ENCODE measurements around the gene PCDHA7.
"Not testable (repeated sequence)": the region's sequence is repeated elsewhere in the genome, so short reads cannot be mapped to it uniquely, and the experiment has no call there.

Gene PCDHA7, protein sequence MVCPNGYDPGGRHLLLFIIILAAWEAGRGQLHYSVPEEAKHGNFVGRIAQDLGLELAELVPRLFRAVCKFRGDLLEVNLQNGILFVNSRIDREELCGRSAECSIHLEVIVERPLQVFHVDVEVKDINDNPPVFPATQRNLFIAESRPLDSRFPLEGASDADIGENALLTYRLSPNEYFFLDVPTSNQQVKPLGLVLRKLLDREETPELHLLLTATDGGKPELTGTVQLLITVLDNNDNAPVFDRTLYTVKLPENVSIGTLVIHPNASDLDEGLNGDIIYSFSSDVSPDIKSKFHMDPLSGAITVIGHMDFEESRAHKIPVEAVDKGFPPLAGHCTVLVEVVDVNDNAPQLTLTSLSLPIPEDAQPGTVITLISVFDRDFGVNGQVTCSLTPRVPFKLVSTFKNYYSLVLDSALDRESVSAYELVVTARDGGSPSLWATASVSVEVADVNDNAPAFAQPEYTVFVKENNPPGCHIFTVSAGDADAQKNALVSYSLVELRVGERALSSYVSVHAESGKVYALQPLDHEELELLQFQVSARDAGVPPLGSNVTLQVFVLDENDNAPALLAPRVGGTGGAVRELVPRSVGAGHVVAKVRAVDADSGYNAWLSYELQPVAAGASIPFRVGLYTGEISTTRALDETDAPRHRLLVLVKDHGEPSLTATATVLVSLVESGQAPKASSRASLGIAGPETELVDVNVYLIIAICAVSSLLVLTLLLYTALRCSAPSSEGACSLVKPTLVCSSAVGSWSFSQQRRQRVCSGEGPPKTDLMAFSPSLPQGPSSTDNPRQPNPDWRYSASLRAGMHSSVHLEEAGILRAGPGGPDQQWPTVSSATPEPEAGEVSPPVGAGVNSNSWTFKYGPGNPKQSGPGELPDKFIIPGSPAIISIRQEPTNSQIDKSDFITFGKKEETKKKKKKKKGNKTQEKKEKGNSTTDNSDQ

DNA sequence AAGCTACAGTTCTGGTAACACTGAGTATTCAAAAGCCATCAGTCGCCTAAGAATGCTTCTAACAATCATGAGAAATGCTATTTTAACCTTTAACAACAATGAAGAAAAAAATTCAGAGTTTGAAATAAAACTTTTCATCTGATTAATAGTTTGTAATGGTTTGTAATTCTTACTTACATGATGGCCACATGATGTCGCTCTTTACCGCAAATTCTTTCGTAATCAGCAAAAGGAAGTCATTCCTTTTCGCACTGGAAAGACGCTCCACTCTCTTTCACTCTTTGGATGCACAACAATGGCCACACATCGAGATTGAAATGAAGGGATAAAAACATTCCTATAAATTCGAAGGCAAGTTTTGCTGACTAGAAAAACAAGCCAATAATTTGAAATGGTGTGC, at the start of gene PCDHA7:
Gene PCDHA7, plus strand, starts transcription at position 277 of the 400 bp plus-strand sequence. Its CDS starts 115 bp downstream, at position 392.
- DNase-seq: no peak

DNA sequence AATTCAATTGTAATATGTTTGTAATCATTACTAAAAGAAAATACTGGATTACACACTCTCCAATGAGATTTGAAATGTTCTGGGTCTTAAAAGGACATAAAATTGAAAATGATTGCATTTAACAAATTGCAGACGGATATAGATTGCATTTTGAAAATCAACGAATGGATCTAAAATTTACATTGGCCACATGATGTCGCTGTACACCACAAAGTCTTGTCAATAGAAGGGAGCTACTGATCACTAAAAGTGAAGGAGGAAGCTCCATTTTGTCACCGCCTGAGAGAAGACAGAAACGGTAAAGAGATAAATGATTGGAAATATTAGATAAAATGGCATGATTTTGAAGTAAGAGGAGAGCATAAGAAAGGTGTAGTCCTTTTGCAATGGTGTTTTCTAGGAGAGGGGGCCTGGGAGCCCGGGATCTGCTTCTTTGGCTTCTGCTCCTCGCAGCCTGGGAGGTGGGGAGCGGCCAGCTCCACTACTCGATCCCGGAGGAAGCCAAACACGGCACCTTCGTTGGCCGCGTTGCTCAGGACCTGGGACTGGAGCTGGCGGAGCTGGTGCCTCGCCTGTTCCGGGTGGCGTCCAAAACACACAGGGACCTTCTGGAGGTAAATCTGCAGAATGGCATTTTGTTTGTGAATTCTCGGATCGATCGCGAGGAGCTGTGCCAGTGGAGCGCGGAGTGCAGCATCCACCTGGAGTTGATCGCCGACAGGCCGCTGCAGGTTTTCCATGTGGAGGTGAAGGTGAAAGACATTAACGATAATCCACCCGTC, 48.0 kb upstream of the PCDHA7 start, which contains the start of gene PCDHA1:
Gene PCDHA1, plus strand, starts transcription at position 236 of the 782 bp plus-strand sequence.
- no peak for DNase-seq

DNA sequence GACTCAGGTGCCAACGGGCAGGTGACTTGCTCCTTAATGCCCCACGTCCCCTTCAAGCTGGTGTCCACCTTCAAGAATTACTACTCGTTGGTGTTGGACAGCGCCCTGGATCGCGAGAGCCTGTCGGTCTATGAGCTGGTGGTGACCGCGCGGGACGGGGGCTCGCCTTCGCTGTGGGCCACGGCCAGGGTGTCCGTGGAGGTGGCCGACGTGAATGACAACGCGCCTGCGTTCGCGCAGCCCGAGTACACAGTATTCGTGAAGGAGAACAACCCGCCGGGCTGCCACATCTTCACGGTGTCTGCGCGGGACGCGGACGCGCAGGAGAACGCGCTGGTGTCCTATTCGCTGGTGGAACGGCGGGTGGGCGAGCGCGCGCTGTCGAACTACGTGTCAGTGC, 46.6 kb upstream of the PCDHA7 start:
- not testable (repeated sequence) for DNase-seq

DNA sequence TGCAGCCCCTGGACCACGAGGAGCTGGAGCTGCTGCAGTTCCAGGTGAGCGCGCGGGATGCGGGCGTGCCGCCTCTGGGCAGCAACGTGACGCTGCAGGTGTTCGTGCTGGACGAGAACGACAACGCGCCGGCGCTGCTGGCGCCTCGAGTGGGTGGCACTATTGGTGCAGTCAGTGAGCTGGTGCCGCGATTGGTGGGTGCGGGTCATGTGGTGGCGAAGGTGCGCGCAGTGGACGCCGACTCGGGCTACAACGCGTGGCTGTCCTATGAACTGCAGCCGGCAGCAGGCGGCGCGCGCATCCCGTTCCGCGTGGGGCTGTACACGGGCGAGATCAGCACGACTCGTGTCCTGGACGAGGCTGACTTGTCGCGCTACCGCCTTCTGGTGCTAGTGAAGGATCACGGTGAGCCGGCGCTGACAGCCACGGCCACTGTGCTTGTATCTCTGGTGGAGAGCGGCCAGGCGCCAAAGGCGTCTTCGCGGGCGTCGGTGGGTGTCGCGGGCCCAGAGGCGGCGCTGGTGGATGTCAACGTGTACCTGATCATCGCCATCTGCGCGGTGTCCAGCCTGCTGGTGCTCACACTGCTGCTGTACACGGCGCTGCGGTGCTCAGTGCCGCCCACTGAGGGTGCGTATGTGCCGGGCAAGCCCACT, 46.1 kb upstream of the PCDHA7 start:
- DNase-seq: not testable (repeated sequence)

DNA sequence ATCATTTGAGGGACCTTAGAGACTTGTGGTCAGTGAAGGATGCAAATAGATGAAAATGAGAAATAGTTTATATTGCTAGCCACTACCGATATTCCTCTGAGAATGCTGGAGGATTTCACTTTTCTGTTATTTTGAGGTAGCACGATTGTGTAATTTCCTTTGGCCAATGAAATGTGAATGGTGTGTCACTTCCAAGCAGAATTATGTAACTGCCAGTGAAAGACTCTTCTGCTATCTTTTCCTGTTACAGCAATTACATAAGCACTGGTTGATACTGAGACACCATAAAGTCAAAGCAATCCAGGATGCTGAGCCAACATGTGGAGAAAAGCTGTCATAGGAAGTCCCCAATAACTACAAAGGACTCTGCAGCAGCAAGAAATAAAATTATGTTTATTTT, 43.0 kb upstream of the PCDHA7 start:
- DNase-seq: no peak

DNA sequence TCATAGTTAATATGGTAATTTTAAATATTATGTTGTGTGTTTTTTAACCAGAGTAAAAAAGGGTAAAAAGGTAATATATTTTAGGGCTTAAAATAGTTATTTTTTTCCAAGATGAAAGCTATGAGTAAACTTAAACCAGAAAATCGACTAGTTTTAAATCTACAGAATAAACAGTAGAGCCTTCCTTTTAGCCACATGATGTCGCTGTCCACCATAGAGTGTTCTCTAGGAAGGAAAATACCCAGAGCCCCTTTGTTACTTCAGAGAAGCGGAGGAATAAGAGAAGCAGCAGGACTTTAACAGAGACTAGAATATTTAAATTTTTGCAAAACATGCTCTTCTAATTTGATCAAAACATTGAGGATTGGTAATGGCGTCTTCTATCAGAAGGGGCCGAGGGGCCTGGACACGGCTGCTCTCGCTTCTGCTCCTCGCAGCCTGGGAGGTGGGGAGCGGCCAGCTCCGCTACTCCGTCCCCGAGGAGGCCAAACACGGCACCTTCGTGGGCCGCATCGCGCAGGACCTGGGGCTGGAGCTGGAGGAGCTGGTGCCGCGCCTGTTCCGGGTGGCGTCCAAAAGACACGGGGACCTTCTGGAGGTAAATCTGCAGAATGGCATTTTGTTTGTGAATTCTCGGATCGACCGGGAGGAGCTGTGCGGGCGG, 39.3 kb upstream of the PCDHA7 start, which contains the start of gene PCDHA2:
Gene PCDHA2, plus strand, starts transcription at position 258 of the 664 bp plus-strand sequence.
- peak; percentile 45 for DNase-seq

DNA sequence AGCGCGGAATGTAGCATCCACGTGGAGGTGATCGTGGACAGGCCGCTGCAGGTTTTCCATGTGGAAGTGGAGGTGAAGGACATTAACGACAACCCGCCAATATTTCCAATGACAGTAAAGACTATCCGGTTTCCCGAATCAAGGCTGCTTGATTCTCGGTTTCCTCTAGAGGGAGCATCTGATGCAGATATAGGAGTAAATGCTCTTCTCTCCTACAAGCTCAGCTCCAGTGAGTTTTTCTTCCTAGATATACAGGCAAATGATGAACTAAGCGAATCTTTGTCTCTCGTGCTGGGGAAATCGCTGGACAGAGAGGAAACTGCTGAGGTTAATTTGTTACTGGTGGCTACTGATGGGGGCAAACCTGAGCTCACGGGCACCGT, 38.8 kb upstream of the PCDHA7 start:
- DNase-seq: no peak

DNA sequence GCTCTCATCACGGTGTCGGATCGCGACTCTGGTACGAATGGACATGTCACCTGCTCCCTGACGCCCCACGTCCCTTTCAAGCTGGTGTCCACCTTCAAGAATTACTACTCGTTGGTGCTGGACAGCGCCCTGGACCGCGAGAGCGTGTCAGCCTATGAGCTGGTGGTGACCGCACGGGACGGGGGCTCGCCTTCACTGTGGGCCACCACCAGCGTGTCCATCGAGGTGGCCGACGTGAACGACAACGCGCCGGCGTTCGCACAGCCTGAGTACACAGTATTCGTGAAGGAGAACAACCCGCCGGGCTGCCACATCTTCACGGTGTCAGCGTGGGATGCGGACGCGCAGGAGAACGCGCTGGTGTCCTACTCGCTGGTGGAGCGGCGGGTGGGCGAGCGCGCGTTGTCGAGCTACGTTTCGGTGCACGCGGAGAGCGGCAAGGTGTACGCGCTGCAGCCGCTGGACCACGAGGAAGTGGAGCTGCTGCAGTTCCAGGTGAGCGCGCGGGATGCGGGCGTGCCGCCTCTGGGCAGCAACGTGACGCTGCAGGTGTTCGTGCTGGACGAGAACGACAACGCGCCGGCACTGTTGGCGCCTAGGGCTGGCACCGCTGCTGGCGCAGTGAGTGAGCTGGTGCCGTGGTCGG, 37.9 kb upstream of the PCDHA7 start:
- DNase-seq: not testable (repeated sequence)

DNA sequence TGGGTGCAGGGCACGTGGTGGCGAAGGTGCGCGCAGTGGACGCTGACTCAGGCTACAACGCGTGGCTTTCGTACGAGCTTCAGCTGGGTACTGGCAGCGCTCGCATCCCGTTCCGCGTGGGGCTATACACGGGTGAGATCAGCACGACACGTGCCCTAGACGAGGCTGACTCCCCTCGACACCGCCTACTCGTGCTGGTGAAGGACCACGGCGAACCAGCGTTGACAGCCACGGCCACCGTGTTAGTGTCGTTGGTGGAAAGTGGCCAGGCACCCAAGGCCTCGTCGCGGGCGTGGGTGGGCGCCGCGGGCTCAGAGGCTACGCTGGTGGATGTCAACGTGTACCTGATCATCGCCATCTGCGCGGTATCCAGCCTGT, 37.4 kb upstream of the PCDHA7 start:
- no peak for DNase-seq

DNA sequence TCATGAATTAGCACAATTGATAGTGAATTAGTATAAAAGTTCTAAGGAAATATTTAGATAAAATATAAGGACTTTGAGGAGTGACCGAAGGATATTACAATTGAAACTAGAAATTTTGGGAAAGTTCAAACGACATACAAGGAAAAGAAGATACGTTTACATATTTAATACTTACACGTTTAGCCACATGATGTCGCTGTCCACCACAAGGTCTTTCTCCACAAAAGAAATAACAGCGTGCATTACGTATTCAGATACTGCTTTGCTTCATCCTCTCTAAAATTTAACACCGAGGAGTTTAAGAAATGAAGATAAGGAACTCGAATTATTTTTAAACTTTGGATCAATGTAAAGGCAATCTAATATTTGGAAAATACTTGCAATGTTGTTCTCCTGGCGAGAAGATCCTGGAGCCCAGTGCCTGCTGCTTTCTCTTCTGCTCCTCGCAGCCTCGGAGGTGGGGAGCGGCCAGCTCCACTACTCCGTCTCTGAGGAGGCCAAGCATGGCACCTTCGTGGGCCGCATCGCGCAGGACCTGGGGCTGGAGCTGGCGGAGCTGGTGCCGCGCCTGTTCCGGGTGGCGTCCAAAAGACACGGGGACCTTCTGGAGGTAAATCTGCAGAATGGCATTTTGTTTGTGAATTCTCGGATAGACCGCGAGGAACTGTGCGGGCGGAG, 33.1 kb upstream of the PCDHA7 start, which contains the start of gene PCDHA3:
Gene PCDHA3, plus strand, starts transcription at position 242 of the 678 bp plus-strand sequence.
- DNase-seq: no peak

DNA sequence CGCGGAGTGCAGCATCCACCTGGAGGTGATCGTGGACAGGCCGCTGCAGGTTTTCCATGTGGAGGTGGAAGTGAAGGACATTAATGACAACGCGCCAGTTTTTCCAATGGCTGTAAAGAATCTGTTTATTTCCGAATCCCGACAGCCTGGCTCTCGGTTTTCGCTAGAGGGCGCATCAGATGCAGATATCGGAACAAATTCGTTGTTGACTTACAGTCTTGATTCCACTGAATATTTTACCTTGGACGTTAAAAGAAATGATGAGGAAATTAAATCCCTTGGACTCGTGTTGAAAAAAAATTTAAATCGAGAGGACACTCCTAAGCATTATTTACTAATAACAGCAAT, 32.6 kb upstream of the PCDHA7 start:
- no peak for DNase-seq

DNA sequence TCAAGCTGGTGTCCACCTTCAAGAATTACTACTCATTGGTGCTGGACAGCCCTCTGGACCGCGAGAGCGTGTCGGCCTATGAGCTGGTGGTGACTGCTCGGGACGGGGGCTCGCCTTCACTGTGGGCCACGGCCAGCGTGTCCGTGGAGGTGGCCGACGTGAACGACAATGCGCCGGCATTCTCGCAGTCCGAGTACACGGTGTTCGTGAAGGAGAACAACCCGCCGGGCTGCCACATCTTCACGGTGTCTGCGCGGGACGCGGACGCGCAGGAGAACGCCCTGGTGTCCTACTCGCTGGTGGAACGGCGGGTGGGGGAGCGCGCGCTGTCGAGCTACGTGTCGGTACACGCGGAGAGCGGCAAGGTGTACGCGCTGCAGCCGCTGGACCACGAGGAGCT, 31.7 kb upstream of the PCDHA7 start:
- DNase-seq: not testable (repeated sequence)

DNA sequence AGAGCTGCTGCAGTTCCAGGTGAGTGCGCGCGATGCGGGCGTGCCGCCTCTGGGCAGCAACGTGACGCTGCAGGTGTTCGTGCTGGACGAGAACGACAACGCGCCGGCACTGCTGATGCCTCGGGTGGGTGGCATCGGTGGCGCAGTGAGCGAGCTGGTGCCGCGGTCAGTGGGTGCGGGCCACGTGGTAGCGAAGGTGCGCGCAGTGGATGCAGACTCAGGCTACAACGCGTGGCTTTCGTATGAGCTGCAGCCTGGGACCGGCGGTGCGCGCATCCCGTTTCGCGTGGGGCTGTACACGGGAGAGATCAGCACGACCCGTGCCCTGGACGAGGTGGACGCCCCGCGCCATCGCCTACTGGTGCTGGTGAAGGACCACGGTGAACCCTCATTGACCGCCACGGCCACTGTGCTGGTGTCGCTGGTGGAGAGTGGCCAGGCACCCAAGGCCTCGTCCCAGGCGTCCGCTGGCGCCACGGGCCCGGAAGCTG, 31.2 kb upstream of the PCDHA7 start:
- no peak for DNase-seq

DNA sequence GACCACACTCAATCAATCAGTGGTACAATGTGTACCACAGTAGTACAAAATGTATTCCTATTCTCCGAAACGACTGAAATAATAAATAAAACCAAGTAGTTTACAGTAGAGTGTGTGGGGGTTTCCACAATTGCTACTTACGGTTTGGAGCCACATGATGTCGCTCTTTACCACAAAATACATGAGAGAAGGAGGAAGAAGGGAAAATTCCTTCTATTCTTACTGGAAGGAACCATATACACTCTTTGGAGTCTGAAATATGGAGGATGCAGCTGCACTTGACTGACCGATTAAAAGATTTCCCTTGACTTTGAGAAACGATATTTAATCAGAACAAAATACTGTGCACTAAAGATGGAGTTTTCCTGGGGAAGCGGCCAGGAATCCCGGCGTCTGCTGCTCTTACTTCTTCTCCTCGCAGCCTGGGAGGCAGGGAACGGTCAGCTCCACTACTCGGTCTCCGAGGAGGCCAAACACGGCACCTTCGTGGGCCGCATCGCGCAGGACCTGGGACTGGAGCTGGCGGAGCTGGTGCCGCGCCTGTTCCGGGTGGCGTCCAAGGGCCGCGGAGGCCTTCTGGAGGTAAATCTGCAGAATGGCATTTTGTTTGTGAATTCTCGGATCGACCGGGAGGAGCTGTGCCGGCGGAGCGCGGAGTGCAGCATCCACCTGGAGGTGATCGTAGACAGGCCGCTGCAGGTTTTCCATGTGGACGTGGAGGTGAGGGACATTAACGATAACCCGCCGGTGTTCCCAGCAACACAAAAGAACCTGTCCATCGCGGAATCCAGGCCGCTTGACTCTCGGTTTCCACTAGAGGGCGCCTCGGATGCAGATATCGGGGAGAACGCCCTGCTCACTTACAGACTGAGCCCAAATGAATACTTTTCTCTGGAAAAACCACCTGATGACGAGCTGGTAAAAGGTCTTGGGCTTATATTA, 27.0 kb upstream of the PCDHA7 start, which contains the start of gene PCDHA4:
Gene PCDHA4, plus strand, starts transcription at position 235 of the 942 bp plus-strand sequence.
- no peak for DNase-seq

DNA sequence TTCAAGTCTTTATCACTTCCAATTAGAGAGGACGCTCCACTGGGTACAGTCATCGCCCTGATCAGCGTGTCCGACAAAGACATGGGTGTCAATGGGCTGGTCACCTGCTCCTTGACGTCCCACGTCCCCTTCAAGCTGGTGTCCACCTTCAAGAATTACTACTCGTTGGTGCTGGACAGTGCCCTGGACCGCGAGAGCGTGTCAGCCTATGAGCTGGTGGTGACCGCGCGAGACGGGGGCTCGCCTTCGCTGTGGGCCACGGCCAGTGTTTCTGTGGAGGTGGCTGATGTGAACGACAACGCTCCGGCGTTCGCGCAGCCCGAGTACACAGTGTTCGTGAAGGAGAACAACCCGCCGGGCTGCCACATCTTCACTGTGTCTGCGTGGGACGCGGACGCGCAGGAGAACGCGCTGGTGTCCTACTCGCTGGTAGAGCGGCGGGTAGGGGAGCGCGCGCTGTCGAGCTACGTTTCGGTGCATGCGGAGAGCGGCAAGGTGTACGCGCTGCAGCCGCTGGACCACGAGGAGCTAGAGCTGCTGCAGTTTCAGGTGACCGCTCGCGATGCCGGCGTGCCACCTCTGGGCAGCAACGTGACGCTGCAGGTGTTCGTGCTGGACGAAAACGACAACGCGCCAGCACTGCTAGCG, 25.7 kb upstream of the PCDHA7 start:
- DNase-seq: not testable (repeated sequence)

DNA sequence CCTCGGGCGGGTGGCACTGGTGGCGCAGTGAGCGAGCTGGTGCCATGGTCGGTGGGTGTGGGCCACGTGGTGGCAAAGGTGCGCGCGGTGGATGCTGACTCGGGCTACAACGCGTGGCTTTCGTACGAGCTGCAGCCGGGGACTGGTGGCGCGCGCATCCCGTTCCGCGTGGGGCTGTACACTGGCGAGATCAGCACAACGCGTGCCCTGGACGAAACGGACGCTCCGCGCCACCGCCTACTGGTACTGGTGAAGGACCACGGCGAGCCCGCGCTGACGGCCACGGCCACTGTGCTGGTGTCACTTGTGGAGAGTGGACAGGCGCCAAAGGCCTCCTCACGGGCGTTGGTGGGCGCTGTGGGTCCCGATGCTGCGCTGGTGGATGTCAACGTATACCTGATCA, 25.2 kb upstream of the PCDHA7 start:
- DNase-seq: no peak

DNA sequence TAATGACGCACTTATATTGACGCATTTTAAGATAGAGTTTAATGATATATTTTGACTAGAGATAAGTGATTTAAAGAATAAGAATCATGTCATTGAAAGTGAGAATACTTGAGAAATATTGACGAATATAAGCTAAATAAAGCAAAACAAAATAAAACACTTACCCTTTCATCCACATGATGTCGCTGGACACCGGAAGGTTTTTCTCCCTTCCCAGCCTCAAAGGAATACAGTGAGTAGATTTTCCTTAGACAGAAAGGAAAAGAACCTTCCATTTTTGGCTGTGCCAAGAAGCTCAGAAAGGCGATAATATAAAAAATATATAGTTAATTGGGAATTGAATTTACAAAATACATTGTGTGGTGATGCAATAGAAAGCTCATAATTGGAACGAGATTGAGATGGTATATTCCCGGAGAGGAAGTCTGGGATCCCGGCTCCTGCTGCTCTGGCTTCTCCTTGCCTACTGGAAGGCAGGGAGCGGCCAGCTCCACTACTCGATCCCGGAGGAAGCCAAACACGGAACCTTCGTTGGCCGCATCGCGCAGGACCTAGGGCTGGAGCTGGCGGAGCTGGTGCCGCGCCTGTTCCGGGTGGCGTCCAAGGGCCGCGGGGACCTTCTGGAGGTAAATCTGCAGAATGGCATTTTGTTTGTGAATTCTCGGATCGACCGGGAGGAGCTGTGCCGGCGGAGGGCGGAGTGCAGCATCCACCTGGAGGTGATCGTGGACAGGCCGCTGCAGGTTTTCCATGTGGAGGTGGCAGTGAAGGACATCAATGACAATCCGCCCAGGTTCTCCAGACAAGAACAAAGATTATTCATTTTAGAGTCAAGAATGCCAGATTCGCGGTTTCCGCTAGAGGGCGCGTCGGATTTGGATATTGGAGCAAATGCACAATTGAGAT, 12.4 kb upstream of the PCDHA7 start, which contains the start of gene PCDHA5:
Gene PCDHA5, plus strand, starts transcription at position 239 of the 906 bp plus-strand sequence.
- no peak for DNase-seq
